ENCODE results near the gene SGCE. TPM values are rescaled to one million over a fixed set of nuclear protein-coding genes. Genes with fewer than 3 reads are reported as not detected.

SGCE gene
- total RNA-seq, 4 donors from 2014 or later = 3.7 to 14.9 (median 11.4) TPM

GRCh38 chr7:94697035-94697974, 41.4 kb upstream of the SGCE start:
- H3K4me1 ChIP-seq = no peaks in the 10 kb centered on the region
- DNase-seq = peak in 1 of 3 donors; percentile 62
- H3K4me3 ChIP-seq = no peak overlapping the region
- H3K36me3 ChIP-seq = no peaks in the 10 kb centered on the region
- H3K27me3 ChIP-seq = no peaks in the 10 kb centered on the region
- no peak for TF ChIP-seq CTCF (IDR thresholded peaks at IDR 0.05)
- no peak for TF ChIP-seq POLR2A (IDR thresholded peaks at IDR 0.05)
- H3K9me3 ChIP-seq = no peaks in the 10 kb centered on the region
- H3K27ac ChIP-seq = no peak overlapping the region

- no peak for DNase-seq
- H3K4me1 ChIP-seq = no peaks in the 10 kb centered on the region
Observed at GRCh38 chr7:94687810-94688209, 31.9 kb upstream of the SGCE start.

GRCh38 chr7:94687076-94687475, 31.1 kb upstream of the SGCE start:
- H3K4me1 ChIP-seq = no peaks in the 10 kb centered on the region
- H3K4me3 ChIP-seq = no peak overlapping the region

More at GRCh38 chr7:94687810-94688209, 31.9 kb upstream of the SGCE start:
- no peaks in the 10 kb centered on the region for H3K36me3 ChIP-seq
- no peak for TF ChIP-seq CTCF (IDR thresholded peaks at IDR 0.05)
- no peak for TF ChIP-seq POLR2A (IDR thresholded peaks at IDR 0.05)
- H3K27me3 ChIP-seq = no peaks in the 10 kb centered on the region
- H3K4me3 ChIP-seq = no peak overlapping the region
- H3K9me3 ChIP-seq = no peaks in the 10 kb centered on the region
- H3K27ac ChIP-seq = no peak overlapping the region

GRCh38 chr7:94683066-94683465, 27.1 kb upstream of the SGCE start:
- Histone ChIP-seq H3K9me3 (no peaks in the 10 kb centered on the region), H3K4me1 (no peaks in the 10 kb centered on the region), H3K27me3 (no peaks in the 10 kb centered on the region), H3K27ac (no peak overlapping the region), H3K4me3 (no peak overlapping the region), H3K36me3 (no peaks in the 10 kb centered on the region)
- no peak for DNase-seq
- TF ChIP-seq POLR2A (IDR thresholded peaks at IDR 0.05) (no peak), CTCF (IDR thresholded peaks at IDR 0.05) (no peak)

More at GRCh38 chr7:94687076-94687475, 31.1 kb upstream of the SGCE start:
- Histone ChIP-seq H3K27ac (no peak overlapping the region), H3K36me3 (no peaks in the 10 kb centered on the region), H3K9me3 (no peaks in the 10 kb centered on the region), H3K27me3 (no peaks in the 10 kb centered on the region)
- no peak for TF ChIP-seq CTCF (IDR thresholded peaks at IDR 0.05)
- no peak for TF ChIP-seq POLR2A (IDR thresholded peaks at IDR 0.05)
- DNase-seq = no peak

GRCh38 chr7:94679358-94679757, 23.4 kb upstream of the SGCE start:
- TF ChIP-seq CTCF (IDR thresholded peaks at IDR 0.05) = no peak
- TF ChIP-seq POLR2A (IDR thresholded peaks at IDR 0.05) = no peak
- no peak overlapping the region for H3K27ac ChIP-seq

More at GRCh38 chr7:94679358-94679757, 23.4 kb upstream of the SGCE start:
- no peak for DNase-seq
- Histone ChIP-seq H3K27me3 (no peaks in the 10 kb centered on the region), H3K9me3 (no peaks in the 10 kb centered on the region), H3K4me3 (no peak overlapping the region), H3K4me1 (no peaks in the 10 kb centered on the region), H3K36me3 (no peaks in the 10 kb centered on the region)
